AG04449 (cell line): ENCODE data around the gene HS2ST1.
"Not testable (repeated sequence)": the region's sequence is repeated elsewhere in the genome, so short reads cannot be mapped to it uniquely, and the experiment has no call there.

Experiments used
- CTCF ChIA-PET: fragments of 350-600 bp; formaldehyde crosslinking; extraction: SDS; loops from one replicate; lab custom pipeline; 2021; ENCODE audit warnings: antibody characterized with exemption; lab: Yijun Ruan, JAX
- POLR2A ChIA-PET: fragments of 400-600, 350-600 bp; formaldehyde crosslinking; extraction: SDS; loops from one replicate; lab custom pipeline; 2020; ENCODE audit warnings: antibody characterized with exemption, inconsistent platforms; lab: Yijun Ruan, JAX
- DNase-seq: peaks from one replicate; pipeline ENCODE4 v3.0.0-alpha.2; 2010; ENCODE audit warnings: low read depth, low spot score
- H3K4me3 ChIP-seq: 2 replicates; pipeline ENCODE4 v1.5.1; 2011; ENCODE audit warnings: low read depth, mild to moderate bottlenecking, control low read depth, low read length
- CTCF ChIP-seq: IDR thresholded peaks from one replicate; pipeline ENCODE4 v1.5.1; 2011; ENCODE audit warnings: mild to moderate bottlenecking, moderate library complexity, low read length, control low read depth, inconsistent platforms; ENCODE audit not compliant: insufficient read depth; ENCODE audit errors: missing control alignments

The HS2ST1 gene

DNA sequence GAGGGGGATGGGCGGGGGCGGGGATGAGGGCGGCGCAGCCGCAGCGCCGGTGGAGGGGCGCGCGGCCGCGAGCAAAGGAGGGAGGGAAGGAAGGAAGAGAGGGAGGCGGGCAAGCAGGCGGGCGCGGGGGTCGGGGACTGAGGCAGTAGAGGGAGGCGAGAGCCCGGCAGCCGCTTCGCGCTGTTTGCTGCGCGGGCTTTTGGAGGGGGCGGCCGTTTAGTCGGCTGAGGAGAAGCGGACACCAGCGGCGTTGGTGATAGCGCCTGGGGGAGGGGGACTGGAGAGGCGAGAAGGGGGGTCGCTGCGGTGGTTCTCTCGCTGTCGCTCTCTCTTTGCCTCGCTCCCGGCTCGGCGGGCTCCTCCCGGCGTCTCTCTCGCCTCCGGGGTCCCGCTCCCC, at the start of gene HS2ST1:
Gene HS2ST1, plus strand, starts transcription at position 35 of the 397 bp plus-strand sequence.
- ChIA-PET POLR2A (interaction anchor here (0.6 to 1.1 kb wide), 4 partner anchors 28 to 140 kb away, joined by 3 to 4 read pairs (median 3); no protein-coding TSS in a partner anchor), CTCF (interaction anchor here (0.8 to 1.6 kb wide), 3 partner anchors 13 to 81 kb away, joined by 3 read pairs; no protein-coding TSS in a partner anchor)
- peak within 1 kb of the TSS; percentile 84 for H3K4me3 ChIP-seq
- DNase-seq = no peak
- TF ChIP-seq CTCF = no peak

GRCh38 chr1:86865973-86866637, 48.3 kb upstream of the HS2ST1 start:
- CTCF ChIA-PET = interaction anchor here (1.3 kb wide), 1 partner anchor 218 kb away, joined by 3 read pairs; no protein-coding TSS in a partner anchor
- no peak overlapping the region for H3K4me3 ChIP-seq
- no peak for DNase-seq
- POLR2A ChIA-PET = no interaction called here
- TF ChIP-seq CTCF = no peak

DNA sequence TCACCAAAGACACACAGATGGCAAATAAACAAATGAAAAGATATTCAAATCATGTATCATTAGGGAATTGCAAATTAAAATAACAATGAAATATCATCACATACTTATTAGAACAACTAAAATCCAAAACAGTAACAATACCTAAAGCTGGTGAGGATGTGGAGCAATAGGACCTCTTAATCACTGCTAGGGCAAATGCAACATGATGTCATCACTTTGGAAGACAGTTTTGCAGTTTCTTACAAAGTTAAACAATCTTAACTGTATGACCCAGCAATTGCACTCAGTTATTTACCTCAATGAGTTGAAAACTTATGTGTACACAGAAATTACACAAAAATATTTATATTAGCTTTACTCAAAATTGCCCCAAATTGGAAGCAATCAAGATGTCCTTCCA, 47.8 kb upstream of the HS2ST1 start:
- no peak overlapping the region for H3K4me3 ChIP-seq
- ChIA-PET CTCF (interaction anchor here (1.3 kb wide), 1 partner anchor 217 kb away, joined by 3 read pairs; no protein-coding TSS in a partner anchor), POLR2A (no interaction called here)
- no peak for TF ChIP-seq CTCF
- no peak for DNase-seq

GRCh38 chr1:86867278-86867677, 47.2 kb upstream of the HS2ST1 start:
- DNase-seq, H3K4me3 ChIP-seq, POLR2A ChIA-PET: not testable (repeated sequence)
- CTCF ChIA-PET = interaction anchor here (1.3 kb wide), 1 partner anchor 217 kb away, joined by 3 read pairs; no protein-coding TSS in a partner anchor

GRCh38 chr1:86868477-86868876, 46.0 kb upstream of the HS2ST1 start:
- DNase-seq = no peak
- no peak for TF ChIP-seq CTCF
- POLR2A ChIA-PET = no interaction called here
- CTCF ChIA-PET = interaction anchor here (1.2 kb wide), 1 partner anchor 35 kb away, joined by 4 read pairs; no protein-coding TSS in a partner anchor
- H3K4me3 ChIP-seq = no peak overlapping the region

DNA sequence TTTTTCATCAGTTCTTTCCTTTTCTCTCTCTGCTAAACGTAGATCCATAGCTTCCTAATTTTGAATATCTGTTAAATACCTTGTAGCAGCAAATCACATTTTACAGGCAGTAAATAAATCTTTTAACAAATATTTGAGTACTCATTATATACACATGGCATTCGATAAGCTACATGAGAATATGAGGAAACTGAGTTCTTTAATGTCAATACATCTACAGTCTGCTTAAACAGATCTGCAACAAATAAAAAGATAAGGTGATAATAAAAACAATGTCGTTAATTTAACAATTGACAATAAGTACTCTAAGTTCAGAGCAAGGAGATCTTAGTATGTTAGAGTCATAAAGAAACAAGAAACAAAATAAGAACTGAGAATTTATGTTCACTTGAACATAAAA, 43.4 kb upstream of the HS2ST1 start:
- ChIA-PET CTCF (no interaction called here), POLR2A (interaction anchor here (1.0 kb wide), 1 partner anchor 10 kb away, joined by 3 read pairs; no protein-coding TSS in a partner anchor)
- no peak for TF ChIP-seq CTCF
- DNase-seq = no peak
- H3K4me3 ChIP-seq = no peak overlapping the region
